Calu3 (cell line): ENCODE data around the gene SPOCK1. TPM values are rescaled to one million over a fixed set of nuclear protein-coding genes. Genes with fewer than 3 reads are reported as not detected.
A peak's percentile ranks its signal among the peaks of the same experiment; 100 is the strongest.

Experiments used
- BruUV-seq: library from RNA; stranded (reverse); fragments of 400-500 nt; replicated peaks from 2 replicates; lab custom pipeline; 2021; lab: Mats Ljungman, UMichigan
- CTCF ChIA-PET: fragments of 300-600 bp; sonication (Branson Sonifier 250); formaldehyde crosslinking; loops from one replicate; lab custom pipeline; 2022; ENCODE audit warnings: antibody characterized with exemption; lab: Charles Lee
- DNase-seq: peaks from one replicate; pipeline ENCODE4 v3.0.0; 2022
- H3K27ac Mint-ChIP-seq: one replicate; pipeline ENCODE4 v1.8.0; 2022; ENCODE audit warnings: mixed read lengths; ENCODE audit not compliant: unreplicated experiment
- H3K27me3 Mint-ChIP-seq: one replicate; pipeline ENCODE4 v1.8.0; 2022; ENCODE audit warnings: mixed read lengths; ENCODE audit not compliant: unreplicated experiment
- H3K36me3 Mint-ChIP-seq: one replicate; pipeline ENCODE4 v1.8.0; 2022; ENCODE audit warnings: mild to moderate bottlenecking, moderate library complexity, mixed read lengths; ENCODE audit not compliant: insufficient read depth, unreplicated experiment
- H3K4me1 Mint-ChIP-seq: one replicate; pipeline ENCODE4 v1.8.0; 2022; ENCODE audit warnings: mild to moderate bottlenecking, low read depth, mixed read lengths; ENCODE audit not compliant: unreplicated experiment
- H3K4me3 Mint-ChIP-seq: one replicate; pipeline ENCODE4 v1.8.0; 2022; ENCODE audit warnings: mild to moderate bottlenecking, low read depth, moderate library complexity, mixed read lengths; ENCODE audit not compliant: unreplicated experiment
- H3K9me3 Mint-ChIP-seq: one replicate; pipeline ENCODE4 v1.8.0; 2022; ENCODE audit warnings: low read depth, mixed read lengths; ENCODE audit not compliant: unreplicated experiment
- CTCF ChIP-seq: fragments of 200-600 bp; IDR thresholded peaks from one replicate; pipeline ENCODE4 v1.8.0; 2022; ENCODE audit warnings: antibody characterized with exemption; ENCODE audit not compliant: unreplicated experiment
- intact Hi-C: fragments of 100-400 bp; cut with micrococcal nuclease; formaldehyde crosslinking; loops from one replicate; pipeline ENCODE4 v1.10.0; 2022; ENCODE audit not compliant: unreplicated experiment
- total RNA-seq: library from RNA; stranded (reverse); gene quantifications from 2 replicates; pipeline ENCODE4 v1.2.3, GENCODE V29; 2022

The SPOCK1 gene
- total RNA-seq, 1 experiment from 2014 or later = 3.2 TPM

GRCh38 chr5:137199966-137200365 lies 299.2 kb downstream of the SPOCK1 start:
- Mint-ChIP-seq H3K36me3 (no peaks in the 10 kb centered on the region), H3K4me1 (no peaks in the 10 kb centered on the region), H3K4me3 (no peak overlapping the region), H3K27ac (no peak overlapping the region), H3K27me3 (peaks cover 32% of the 10 kb centered on the region), H3K9me3 (peaks cover 3% of the 10 kb centered on the region)
- CTCF ChIA-PET = no interaction called here
- intact Hi-C loops = no loop called here
- DNase-seq = no peak
- no peak for TF ChIP-seq CTCF
- BruUV-seq = no TSS peak

- Mint-ChIP-seq H3K36me3 (no peaks in the 10 kb centered on the region), H3K27me3 (peaks cover 24% of the 10 kb centered on the region), H3K9me3 (no peaks in the 10 kb centered on the region), H3K4me3 (no peak overlapping the region), H3K27ac (no peak overlapping the region), H3K4me1 (no peaks in the 10 kb centered on the region)
- CTCF ChIA-PET = no interaction called here
- no peak for TF ChIP-seq CTCF
- intact Hi-C loops = no loop called here
- no TSS peak for BruUV-seq
- no peak for DNase-seq
These were observed 299.9 kb downstream of the SPOCK1 start for GRCh38 chr5:137199201-137199600.

GRCh38 chr5:137195483-137195882 lies 303.6 kb downstream of the SPOCK1 start:
- Mint-ChIP-seq H3K36me3 (no peaks in the 10 kb centered on the region), H3K9me3 (no peaks in the 10 kb centered on the region), H3K27me3 (peaks cover 30% of the 10 kb centered on the region), H3K4me1 (peaks cover 5% of the 10 kb centered on the region), H3K4me3 (no peak overlapping the region), H3K27ac (no peak overlapping the region)
- peak; percentile 36 for DNase-seq
- CTCF ChIA-PET = no interaction called here
- intact Hi-C loops = no loop called here
- no TSS peak for BruUV-seq
- TF ChIP-seq CTCF = no peak

GRCh38 chr5:137194300-137194699 lies 304.8 kb downstream of the SPOCK1 start:
- no peak for DNase-seq
- no TSS peak for BruUV-seq
- no peak overlapping the region for H3K27ac Mint-ChIP-seq
- H3K4me3 Mint-ChIP-seq = no peak overlapping the region
- no peaks in the 10 kb centered on the region for H3K36me3 Mint-ChIP-seq
- intact Hi-C loops = no loop called here
- TF ChIP-seq CTCF = no peak
- no peaks in the 10 kb centered on the region for H3K9me3 Mint-ChIP-seq
- CTCF ChIA-PET = interaction anchor here (1.1 to 1.5 kb wide), 2 partner anchors 23 to 25 kb away, joined by 3 to 4 read pairs; no protein-coding TSS in a partner anchor
- H3K4me1 Mint-ChIP-seq = peaks cover 5% of the 10 kb centered on the region
- peaks cover 18% of the 10 kb centered on the region for H3K27me3 Mint-ChIP-seq
